Measurements from ENCODE around the gene REN. TPM values are rescaled to one million over a fixed set of nuclear protein-coding genes. Genes with fewer than 3 reads are reported as not detected.

Gene REN
- total RNA-seq, 1 experiment from 2014 or later: not detected

- Histone ChIP-seq H3K4ac (ENCODE audit: low read depth, low read length) (no peak overlapping the region), H3K56ac (ENCODE audit: insufficient read length, low read depth, low read length) (no peak overlapping the region), H3K23ac (ENCODE audit: insufficient read length, low read depth, low read length) (no peak overlapping the region), H4K5ac (ENCODE audit: insufficient read length, low read depth, low read length) (no peak overlapping the region), H3K27me3 (ENCODE audit: insufficient read depth, low read length) (peaks cover 2% of the 10 kb centered on the region; the same call in 1 of the 2 replicates), H2AK5ac (ENCODE audit: insufficient read length, low read length) (no peak overlapping the region), H3T11ph (ENCODE audit: low read length) (no peak overlapping the region), H4K8ac (replicated peaks; ENCODE audit: insufficient read length, low read depth, low read length) (no peak overlapping the region), H3K79me1 (ENCODE audit: insufficient read depth, low read depth, low read length, poor library complexity, severe bottlenecking) (no peaks in the 10 kb centered on the region), H4K91ac (ENCODE audit: insufficient read length, low read depth, low read length) (no peak overlapping the region), H2BK120ac (ENCODE audit: low read depth, low read length, poor library complexity, severe bottlenecking) (no peak overlapping the region), H3K14ac (ENCODE audit: insufficient read depth, low read length) (no peak overlapping the region), H3K23me2 (ENCODE audit: insufficient read length, low read depth, low read length, poor library complexity, severe bottlenecking) (no peaks in the 10 kb centered on the region), H2BK12ac (ENCODE audit: insufficient read length, low read depth, low read length) (no peak overlapping the region), H3K4me2 (ENCODE audit: insufficient read depth, insufficient read length, low read length) (no peak overlapping the region), H2BK5ac (ENCODE audit: insufficient read length, low read length) (no peak overlapping the region), H2BK15ac (ENCODE audit: low read depth, low read length) (no peak overlapping the region), H2BK20ac (ENCODE audit: low read depth, low read length, poor library complexity, severe bottlenecking) (no peak overlapping the region), H2AFZ (ENCODE audit: low read length) (no peak overlapping the region), H3K27ac (ENCODE audit: insufficient read length, low read depth, low read length) (no peak overlapping the region), H3K18ac (ENCODE audit: insufficient read length, low read depth, low read length) (no peak overlapping the region), H3K4me1 (ENCODE audit: insufficient read depth, low read length) (no peaks in the 10 kb centered on the region), H3K9me3 (ENCODE audit: control insufficient read depth, low read depth, low read length) (no peaks in the 10 kb centered on the region), H4K20me1 (ENCODE audit: control insufficient read depth, insufficient read depth, insufficient read length) (no peaks in the 10 kb centered on the region), H3K79me2 (ENCODE audit: insufficient read depth, low read length) (no peaks in the 10 kb centered on the region), H3K9ac (ENCODE audit: extremely low read depth, insufficient read length, low read length) (no peak overlapping the region)
- H3K36me3 Mint-ChIP-seq (ENCODE audit: insufficient read depth in 1 of 3, low read depth in 3 of 3): no peaks in the 10 kb centered on the region; a peak in 1 of 7 replicates
- TF ChIP-seq CTCF (conservative IDR thresholded peaks at IDR 0.05): no peak
- no CpG with 5 or more reads among the region's 11 CpGs for WGBS (ENCODE audit: extremely low coverage, insufficient read length, low lambda C conversion rate)
- no peak overlapping the region for H3K4me3 Mint-ChIP-seq
- H3K27ac Mint-ChIP-seq: no peak overlapping the region
- peaks cover 80% of the 10 kb centered on the region for H3K27me3 Mint-ChIP-seq (ENCODE audit: low read depth)
- peaks cover 8 to 9% of the 10 kb centered on the region in 2 experiments for H3K4me1 Mint-ChIP-seq
- DNase-seq: no peak
- no peaks in the 10 kb centered on the region for H3K9me3 Mint-ChIP-seq
Observed at GRCh38 chr1:204188959-204189639, 23.0 kb upstream of the REN start.

Data from H9 (cell line).